ENCODE data around the gene GNAT3.

Gene GNAT3

DNA sequence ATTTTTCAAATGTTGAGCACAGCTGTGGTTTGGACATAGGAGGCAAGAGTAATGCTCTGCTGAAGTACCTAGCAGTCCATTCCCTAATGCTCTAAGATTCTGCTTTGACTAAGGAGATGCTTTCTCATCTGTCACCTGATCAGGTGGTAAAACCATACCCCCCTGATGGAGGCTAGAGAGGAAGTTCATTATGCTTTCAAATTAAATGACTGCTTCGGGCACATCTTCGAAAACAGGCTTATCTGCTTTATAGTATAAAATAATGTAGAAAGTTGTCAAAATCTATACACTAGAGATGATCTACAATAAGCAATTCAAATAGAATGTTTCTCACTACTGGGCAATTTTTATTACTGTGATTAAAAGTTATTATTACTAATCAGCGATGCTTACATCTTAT lies at the start of gene GNAT3:
GNAT3 (minus strand) TSS at position 101 of the 400 bp plus-strand sequence. CDS start 138 bp downstream, outside the sequence.
- no peak for DNase-seq (ENCODE audit: low spot score)

DNA sequence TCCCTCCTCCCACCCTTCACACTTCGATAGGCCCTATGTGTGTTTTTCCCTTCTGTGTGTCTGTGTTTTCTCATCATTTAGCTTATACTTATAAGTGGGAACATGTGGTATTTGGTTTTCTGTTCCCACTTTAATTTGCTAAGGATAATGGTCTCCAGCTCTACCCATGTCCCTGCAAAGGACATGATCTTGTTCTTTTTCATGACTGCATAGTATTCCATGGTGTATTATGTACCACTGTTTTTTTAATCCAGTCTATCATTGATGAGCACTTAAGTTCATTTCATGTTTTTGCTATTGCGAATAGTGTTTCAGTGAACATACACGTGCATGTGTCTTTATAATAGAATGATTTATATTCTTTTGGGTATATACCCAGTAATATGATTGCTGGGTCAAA lies 46.3 kb upstream of the GNAT3 start:
- DNase-seq (ENCODE audit: low spot score), result no peak

DNA sequence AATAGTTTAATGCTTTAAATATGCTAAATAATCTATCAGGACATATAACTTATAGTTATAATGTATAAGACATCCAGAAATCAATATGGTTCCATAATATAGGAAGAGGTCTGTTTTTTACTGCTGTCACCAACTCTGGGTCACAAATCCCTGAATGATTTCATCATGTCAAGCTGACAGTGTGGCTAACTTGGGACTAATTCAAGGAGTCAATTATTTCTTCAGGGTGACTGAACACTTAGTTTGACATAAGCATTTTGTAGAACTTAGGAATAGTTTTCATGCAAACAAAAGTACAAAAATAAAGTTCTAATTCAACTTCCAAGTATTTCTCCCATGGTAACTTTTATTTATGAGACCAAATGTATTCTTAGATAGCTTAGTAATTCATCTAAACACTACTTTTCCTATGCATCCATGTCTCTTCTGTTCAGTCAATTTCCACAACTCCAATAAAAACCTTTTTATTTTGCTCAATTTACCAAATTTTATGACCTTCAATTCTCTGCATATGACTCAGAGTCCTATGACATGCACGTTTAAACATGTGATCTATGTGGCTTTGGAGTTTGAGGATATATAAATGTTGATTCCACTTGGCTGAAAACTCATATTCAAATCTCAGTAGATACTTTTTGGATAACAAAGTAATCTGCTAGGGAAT lies 40.3 kb upstream of the GNAT3 start:
- DNase-seq (ENCODE audit: low spot score), result no peak

DNA sequence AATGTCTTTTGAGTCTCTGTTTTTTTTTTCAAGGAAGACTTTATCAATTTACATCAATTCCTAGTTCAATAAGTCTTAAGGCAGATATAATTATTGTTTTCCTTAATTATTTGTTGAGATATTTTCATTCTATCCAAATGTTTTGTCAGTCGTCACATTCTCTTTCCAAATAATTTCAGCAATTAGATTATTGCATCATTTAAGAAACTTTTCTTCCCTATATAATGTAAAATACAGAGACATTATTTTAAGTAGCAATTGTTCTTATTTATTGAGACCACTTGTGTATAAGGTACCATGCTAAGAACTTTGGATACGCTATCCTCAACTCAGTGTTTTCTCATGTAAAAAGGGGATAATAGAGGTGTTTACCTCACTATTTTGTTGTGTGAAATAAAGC lies 38.1 kb upstream of the GNAT3 start:
- no peak for DNase-seq (ENCODE audit: low spot score)

DNA sequence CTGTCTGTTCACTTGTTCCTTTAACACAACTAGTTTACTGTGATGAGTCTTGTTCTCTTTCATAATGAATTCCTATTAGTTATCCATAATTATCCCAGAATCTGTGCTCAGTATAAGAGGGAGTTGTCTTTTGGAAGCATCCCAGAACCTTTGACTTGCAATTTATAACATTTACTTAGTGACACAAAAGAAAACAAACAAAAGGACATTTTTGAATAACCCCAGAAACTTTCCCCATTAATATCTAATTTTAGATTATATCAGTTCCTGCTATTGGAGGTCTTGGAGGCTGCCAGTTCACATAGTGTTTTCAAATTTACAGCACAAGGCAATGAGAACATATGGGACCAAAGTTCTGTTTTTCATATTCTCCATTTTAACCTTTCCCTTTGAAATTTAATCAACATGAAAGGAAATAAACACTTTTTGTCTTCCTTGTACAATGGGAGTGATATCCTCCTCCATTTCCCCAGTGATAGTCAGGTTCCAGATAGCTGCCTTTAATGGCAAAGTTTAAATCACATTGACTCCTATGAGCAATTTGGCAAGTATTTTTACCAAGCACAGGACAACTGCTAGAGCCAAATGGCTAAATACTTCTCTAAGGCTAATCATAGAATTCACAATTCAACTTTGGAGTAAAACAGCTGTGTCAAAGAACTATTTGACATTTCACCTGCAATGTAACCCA lies 37.1 kb upstream of the GNAT3 start:
- DNase-seq (ENCODE audit: low spot score), result no peak

DNA sequence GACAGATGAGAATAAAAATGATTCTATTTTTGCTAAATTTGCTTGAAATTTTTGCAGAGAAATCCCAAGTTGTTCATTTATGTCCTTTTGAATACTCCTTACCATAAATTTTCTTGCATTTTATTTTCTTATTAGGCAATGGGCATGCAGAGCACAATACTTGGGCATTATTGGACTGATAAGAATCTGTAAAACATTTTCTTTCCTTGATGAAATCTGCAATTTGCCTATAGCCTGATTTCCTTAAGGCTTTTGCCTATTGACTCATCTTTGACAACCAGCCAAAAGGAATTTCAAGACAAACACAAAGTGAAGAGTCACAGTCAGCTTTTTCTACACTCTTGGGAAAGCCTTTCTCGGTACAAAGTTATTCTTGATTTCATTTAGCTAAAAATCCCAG lies 30.5 kb upstream of the GNAT3 start:
- DNase-seq (ENCODE audit: low spot score), result peak; percentile 55

DNA sequence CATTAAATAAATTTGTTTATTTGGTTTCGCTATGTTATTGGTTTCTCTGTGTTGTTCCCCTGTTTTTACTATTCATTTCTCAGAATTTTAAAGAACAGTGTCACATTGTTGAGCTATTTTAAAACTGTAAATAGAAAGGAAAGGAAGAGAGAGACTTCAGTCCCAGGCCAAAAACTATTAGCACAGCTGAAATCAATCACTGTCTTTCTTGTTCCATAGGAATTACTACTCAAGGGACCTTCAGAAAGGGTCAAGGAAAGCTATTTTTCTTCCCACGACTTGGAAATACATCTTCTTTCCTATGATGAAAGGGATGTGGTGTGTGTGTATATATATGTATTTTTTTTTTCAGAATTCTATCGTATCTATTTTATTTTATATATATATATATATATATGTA lies 29.0 kb upstream of the GNAT3 start:
- no peak for DNase-seq (ENCODE audit: low spot score)

DNA sequence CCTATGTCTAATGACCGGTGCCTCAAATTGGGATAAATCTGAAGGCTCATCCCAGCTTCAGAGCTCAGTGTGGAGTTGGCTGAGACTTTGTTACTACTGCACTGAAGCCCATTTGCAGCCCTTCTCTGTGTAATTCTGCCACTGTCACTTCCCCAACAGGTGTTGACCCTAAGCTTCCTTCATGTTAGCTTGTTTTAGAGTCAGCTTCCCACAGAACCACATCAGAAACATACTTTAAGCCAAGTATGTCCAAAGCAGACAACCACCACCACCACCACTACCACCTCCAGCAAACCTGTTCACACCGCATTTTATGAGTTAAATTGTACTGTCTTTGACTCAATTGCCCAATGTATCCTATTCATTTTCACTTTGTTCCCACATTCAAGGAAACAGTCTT lies 25.2 kb upstream of the GNAT3 start:
- no peak for DNase-seq (ENCODE audit: low spot score)

DNA sequence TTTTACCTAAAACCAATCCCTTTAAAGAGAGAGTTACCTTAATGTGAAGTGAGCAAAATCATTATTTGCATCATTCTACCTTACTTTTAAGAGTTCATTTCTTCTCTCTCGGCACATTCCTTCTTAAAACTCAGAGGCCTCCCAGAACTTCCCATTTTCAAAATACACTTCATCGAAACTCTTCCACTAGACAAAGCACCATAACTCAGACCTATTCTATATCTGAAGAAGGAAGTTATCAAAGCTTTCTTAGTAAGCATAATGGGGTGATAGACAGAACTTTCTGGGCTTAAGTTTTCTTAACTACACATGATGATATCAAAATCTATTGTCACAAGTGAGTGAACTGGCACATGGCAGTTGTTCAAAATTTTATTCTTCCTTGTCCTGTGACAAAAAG lies 24.6 kb upstream of the GNAT3 start:
- DNase-seq (ENCODE audit: low spot score), result no peak

DNA sequence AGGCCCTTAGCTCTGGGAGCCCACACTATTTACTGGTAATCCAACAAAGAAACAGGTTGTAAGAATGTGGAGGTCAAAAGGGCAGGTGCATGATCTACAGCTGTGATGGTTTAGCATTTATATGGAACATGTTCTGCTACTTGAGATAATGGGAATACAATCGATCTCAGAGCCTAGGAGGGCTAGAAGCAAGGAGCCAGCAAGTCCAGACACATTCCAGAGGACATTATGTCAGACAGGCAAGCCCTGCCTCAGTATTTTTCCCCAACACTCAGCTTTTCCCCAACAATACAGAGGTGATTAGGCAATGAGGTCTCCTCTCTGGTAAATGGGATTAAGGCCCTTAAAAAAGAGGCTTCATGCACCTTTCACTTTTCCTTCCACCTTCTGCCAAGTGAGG lies 21.4 kb upstream of the GNAT3 start:
- no peak for DNase-seq (ENCODE audit: low spot score)

DNA sequence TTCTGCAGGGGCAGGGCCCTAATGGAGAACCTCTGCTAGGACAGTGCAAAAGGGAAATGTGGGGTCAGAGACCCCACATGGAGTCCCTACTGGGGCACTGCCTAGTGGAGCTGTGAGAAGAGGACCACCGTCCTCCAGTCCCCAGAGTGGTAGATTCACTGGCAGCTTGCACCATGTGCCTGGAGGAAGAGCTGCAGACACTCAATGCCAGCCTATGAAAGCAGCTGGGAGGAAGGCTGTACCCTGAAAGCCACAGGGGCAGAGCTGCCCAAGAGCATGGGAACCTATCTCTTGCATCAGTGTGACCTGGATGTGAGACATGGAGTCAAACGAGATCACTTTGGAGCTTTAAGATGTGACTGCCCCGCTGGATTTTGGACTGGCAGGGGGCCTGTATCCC lies 20.3 kb upstream of the GNAT3 start:
- no peak for DNase-seq (ENCODE audit: low spot score)

DNA sequence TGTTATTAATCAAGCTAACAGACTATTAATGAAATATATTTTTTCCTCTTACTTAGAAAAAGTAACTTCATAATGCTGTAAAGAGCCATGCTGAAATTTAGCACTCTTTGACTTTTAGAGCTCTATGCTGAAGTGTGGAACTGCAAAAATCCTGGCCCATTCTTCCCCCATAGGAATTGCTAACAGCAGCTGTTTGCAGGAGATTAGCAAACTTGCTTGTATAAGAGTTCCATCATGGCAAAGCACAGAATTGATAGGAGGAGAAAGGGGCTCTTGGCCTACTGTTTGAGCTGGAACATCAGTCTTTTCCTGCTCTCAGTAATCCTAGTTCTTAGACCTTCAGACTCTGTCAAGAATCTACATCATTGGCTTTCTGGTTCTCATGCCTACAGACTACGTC lies 18.3 kb upstream of the GNAT3 start:
- no peak for DNase-seq (ENCODE audit: low spot score)

DNA sequence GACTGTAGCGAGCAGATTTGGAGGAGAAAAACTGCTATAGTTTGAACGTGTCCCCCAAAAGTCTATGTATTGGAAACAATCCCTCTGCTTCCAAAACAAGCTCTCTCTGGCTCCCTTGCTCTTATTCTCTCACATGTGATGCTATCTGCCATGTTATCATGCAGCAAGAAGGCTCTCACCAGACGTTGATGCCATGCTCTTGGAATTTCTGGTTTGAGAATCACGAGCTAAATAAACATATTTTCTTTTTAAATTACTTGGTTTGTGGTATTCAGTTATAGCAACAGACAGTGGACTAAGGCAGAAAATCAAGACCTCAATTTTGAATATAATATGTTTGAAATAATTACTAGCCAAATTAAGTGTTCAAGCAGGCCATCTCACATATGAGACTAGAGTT lies 17.5 kb upstream of the GNAT3 start:
- DNase-seq (ENCODE audit: low spot score), result no peak

DNA sequence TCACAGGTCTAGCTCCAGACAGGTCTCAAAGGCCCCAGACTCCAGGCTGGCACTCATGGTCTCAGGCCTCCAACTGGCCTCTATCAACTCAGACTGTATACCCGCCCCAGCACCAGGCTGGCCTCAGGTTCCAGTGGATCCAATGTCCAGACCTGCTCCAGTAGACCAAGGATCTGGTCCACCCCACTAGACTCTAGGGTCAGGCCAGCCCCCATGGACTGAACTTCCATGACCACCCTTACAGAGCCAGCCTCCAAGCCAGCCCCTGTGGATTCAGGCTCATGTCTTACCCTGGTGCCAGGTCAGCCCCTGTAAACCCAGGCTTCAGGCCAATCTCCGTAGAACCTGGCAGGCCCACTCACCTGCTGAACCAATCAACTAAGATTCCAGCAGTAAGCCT lies 16.8 kb upstream of the GNAT3 start:
- no peak for DNase-seq (ENCODE audit: low spot score)

DNA sequence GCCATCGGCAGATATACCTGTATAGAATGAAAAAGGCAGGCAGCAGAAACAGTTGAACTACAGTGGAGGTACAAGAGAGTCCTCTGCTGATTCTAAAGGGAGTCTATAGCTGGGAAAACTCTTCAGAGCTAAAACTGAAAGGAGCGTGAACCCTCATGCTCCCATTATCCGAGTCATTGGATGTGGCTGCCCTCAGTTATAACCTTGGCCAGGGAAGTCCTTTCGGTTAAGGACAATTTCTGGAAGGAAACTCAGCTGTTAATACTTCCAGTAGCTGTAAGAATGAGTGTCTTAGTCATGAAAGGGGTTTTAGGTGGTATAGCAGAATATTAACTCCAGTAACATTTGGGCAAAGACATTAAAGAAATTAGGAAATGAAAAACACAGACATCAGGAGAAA lies 14.6 kb upstream of the GNAT3 start:
- no peak for DNase-seq (ENCODE audit: low spot score)

DNA sequence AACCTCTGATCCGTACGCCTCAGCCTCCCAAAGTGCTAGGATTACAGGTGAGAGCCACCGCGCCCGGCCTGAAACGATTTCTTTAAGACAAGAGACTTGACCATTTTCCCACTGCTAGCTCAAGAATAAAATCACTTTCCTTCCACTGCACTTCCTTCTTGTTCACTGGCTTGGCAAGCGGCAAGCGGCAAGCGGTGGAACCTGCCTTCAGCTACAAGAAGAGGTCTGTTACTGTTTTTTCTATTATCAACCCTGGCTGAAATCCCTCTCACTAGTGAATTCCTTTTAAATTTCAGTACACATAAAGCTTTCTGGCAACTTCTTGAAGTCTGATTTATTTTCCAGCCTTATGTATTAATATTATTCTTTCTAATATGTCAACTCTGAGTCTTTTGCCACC lies 12.8 kb upstream of the GNAT3 start:
- no peak for DNase-seq (ENCODE audit: low spot score)

DNA sequence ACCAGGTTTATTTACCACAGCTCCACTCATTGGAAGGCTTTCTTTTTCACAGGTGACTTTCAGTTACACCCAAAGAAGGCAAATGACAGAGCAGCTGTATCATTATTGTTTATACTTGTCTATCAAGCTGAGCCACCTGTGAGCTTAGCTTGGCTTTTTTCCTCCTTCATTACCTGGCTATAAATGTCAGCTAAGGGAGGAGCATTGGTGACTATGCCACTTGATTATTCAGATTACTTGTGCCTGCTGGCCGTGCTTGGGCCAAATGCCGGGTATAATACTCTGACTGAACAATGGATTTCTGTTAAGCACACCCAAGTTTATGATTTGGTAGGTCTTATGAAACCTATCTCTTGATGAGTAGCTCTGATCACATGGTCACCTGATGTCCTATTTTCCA lies 9.9 kb upstream of the GNAT3 start:
- no peak for DNase-seq (ENCODE audit: low spot score)

DNA sequence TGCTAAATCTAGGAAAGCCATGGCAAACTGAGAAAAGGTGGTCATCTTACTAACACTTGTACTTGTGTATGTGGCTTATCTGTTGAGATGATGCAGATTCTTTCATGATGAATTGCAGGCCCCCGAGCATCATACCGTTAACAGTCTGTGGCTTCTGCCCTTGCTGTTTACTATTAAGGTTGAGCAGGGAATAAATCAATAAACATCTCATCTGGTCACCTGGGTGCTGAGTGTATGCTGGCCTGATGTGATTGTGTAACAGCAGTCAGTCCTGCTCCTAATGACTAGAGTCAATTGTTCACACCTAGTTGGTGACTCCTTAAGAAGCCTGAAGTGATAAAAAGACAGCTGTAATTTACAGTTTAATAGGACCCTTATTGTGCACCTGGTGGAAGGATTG lies 8.3 kb upstream of the GNAT3 start:
- DNase-seq (ENCODE audit: low spot score), result no peak

DNA sequence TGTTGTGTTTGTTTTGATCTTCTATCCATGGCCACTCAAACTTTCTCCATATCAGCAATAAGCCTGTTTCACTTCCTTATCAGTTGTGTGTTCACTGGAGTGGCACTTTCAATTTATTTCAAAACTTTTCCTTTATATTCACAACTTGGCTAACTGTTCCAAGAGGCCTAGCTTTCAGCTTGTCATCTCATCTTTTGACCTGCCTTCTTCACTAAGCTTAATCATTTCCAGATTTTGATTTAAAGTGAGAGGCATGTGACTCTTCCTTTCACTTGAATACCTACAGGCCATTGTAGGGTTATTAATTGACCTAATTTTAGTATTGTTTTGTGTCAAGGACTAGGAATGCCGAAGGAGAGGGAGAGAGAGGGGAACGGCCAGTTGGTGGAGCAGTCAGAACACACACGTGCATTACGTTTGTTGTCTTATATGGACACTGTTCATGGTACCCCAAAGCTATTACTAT lies 5.5 kb upstream of the GNAT3 start:
- no peak for DNase-seq (ENCODE audit: low spot score)

DNA sequence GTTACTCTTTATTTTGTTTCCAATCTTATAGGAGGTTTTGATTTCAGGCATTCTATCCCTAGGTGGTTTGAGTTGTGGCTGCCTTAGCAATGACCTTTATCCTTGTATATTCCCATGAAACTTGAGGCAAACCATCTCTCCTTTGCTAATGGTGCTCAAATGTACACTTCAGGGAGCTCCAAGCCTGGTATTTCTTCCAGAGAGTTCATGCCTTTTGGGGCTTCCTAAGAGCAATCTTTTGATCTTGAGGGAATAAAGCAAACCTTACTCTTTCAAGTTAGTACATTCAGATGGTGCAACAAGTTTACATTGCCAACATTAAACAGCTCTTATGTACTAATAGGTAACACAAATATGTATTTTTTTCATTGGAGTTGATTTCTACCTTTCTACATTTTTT lies 3.4 kb upstream of the GNAT3 start:
- DNase-seq (ENCODE audit: low spot score), result no peak

DNA sequence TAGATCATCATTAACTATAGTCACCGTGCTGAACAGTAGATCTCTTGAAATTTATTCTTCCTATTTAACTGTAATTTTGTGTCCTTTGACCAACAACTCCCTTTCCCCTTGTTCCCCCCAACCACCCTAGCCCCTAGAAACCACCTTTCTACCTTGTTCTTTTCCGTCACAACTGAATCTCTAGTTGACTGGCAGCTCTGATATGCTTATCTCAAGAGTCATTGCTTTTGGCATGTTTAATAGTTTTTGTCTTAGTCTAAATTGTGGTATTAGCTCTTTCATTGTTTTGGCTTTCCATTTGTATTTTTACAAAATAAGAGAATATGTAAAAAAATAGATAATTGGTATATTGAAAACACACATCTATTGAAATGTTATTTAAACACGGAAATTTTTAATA lies 1.8 kb downstream of the GNAT3 start:
- DNase-seq (ENCODE audit: low spot score), result no peak

DNA sequence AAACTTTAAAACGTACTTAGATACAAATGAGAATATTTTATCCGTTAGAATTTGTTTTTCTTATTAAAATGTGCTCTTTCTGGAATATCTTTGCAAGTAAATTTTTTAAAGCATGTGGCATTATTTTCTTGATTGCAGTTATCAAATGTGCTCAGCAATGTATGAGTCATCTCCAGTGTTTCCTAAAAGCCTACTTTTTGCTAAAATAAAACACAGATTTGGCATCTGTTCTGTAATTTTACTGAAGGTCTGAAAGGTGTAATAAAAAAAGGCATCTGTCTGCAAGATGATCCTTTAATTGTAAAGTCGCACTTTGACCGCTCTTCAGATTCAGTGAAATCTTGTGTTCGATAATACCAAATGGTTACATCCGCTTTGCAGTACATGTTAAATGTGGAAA lies 3.4 kb downstream of the GNAT3 start:
- no peak for DNase-seq (ENCODE audit: low spot score)

DNA sequence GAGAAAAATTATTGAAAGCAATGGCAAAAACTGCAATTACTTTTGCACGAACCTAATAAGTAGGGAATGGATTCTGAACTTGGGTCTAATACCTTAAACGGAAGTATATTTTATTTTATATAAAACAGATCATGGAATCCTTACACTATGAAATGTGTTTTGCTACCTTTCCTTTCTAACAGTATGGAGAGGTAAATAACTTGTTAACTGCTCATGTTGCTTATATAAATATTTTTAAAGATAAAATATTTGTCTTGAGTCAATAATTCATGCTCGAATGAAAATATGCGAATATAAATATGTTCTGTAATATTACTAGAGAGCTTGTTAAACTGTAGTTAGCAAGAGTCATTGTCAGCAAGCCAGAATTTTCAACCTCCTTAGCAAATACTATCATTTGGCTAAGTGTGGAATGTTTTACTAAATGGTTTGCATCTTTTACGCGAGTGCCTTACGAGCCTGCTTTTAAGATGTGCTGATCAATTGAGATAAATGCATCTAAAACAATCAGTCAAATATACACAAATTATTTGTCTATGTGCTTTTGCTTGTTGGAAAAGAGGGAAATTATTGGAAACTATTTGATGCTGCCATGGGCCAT lies 5.9 kb downstream of the GNAT3 start:
- DNase-seq (ENCODE audit: low spot score), result no peak

DNA sequence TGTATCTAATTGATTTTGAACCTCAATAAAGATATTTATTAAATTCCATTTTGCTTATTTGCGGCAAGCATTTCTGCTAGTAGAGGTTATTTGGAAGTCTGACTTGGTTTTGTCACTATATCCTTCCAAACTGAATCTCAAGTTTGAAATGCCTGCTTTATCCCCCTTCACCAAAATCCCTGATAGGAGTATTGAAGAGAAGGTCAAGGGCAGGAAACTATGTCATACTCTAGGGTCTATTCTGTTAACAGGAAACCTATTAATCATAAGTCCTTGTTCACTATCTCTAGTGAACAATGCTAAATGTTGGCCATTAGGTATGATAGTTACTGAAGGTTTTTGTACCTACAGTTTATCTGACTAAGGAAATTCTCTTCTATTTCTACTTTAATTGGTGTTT lies 11.5 kb downstream of the GNAT3 start:
- DNase-seq (ENCODE audit: low spot score), result peak; percentile 50
